Dendritic cell treated with granulocyte-macrophage colony-stimulating factor and Interleukin-4, amounts not matched to agents 40 ng/mL and 50 ng/mL, for 4 days (primary cell): ENCODE data around the gene LGALS3.
A peak's percentile ranks its signal among the peaks of the same experiment; 100 is the strongest.

Experiments
- H3K27ac Mint-ChIP-seq: one replicate; pipeline ENCODE4 v1.8.0; 2022; ENCODE audit warnings: mild to moderate bottlenecking, mixed read lengths
- H3K27me3 Mint-ChIP-seq: one replicate; pipeline ENCODE4 v1.8.0; 2022; ENCODE audit warnings: mild to moderate bottlenecking, mixed read lengths
- H3K36me3 Mint-ChIP-seq: one replicate; pipeline ENCODE4 v1.8.0; 2022; ENCODE audit warnings: low read depth, mixed read lengths
- H3K4me1 Mint-ChIP-seq: one replicate; pipeline ENCODE4 v1.8.0; 2022; ENCODE audit warnings: low read depth, mixed read lengths
- H3K4me3 Mint-ChIP-seq: one replicate; pipeline ENCODE4 v1.8.0; 2022; ENCODE audit warnings: mild to moderate bottlenecking, moderate library complexity, mixed read lengths
- H3K9me3 Mint-ChIP-seq: one replicate; pipeline ENCODE4 v1.8.0; 2022; ENCODE audit warnings: mixed read lengths
- intact Hi-C: fragments of 100-400 bp; cut with micrococcal nuclease; formaldehyde crosslinking; loops from one replicate; pipeline ENCODE4 v1.15.0; 2022

Gene LGALS3

GRCh38 chr14:55152052-55152753 lies 23.2 kb downstream of the LGALS3 start:
- Mint-ChIP-seq H3K9me3 (no peaks in the 10 kb centered on the region), H3K4me1 (no peaks in the 10 kb centered on the region), H3K27me3 (no peaks in the 10 kb centered on the region), H3K4me3 (no peak overlapping the region), H3K27ac (no peak overlapping the region), H3K36me3 (peaks cover under 1% of the 10 kb centered on the region)
- intact Hi-C loops, result no loop called here

GRCh38 chr14:55153951-55154350 lies 24.9 kb downstream of the LGALS3 start:
- no peaks in the 10 kb centered on the region for H3K9me3 Mint-ChIP-seq
- intact Hi-C loops, result no loop called here

DNA sequence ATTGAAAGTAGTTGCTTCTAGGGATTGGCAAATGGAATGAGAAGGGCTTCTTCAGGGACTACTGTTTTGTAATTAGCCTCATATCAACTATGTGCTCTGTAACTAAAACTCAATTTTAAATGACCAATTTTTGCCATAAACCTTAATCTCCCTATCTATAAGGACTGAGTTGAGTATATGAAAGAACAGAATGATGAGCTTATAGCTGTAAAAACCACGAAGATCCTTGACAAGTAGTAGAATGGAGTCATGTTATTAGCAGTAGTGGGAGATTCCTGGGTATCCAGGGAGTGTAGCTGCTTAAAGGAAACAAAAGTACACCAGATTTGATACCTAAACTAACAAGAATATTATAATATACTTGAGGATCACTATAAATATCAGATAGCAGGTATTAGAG lies 28.0 kb downstream of the LGALS3 start:
- intact Hi-C loops, result no loop called here

More at GRCh38 chr14:55153951-55154350, 24.9 kb downstream of the LGALS3 start:
- Mint-ChIP-seq H3K27ac (no peak overlapping the region), H3K27me3 (no peaks in the 10 kb centered on the region), H3K4me1 (no peaks in the 10 kb centered on the region), H3K4me3 (no peak overlapping the region), H3K36me3 (no peaks in the 10 kb centered on the region)

GRCh38 chr14:55158412-55158811 lies 29.4 kb downstream of the LGALS3 start:
- intact Hi-C loops, result no loop called here
- H3K36me3 Mint-ChIP-seq, result no peaks in the 10 kb centered on the region
- H3K4me3 Mint-ChIP-seq, result no peak overlapping the region

More for the DNA sequence above, 28.0 kb downstream of the LGALS3 start:
- Mint-ChIP-seq H3K27me3 (no peaks in the 10 kb centered on the region), H3K36me3 (no peaks in the 10 kb centered on the region), H3K4me3 (no peak overlapping the region), H3K9me3 (no peaks in the 10 kb centered on the region), H3K4me1 (peaks cover 6% of the 10 kb centered on the region), H3K27ac (no peak overlapping the region)

GRCh38 chr14:55160989-55161388 lies 31.9 kb downstream of the LGALS3 start:
- H3K27ac Mint-ChIP-seq, result peak overlapping the region; percentile 2
- H3K36me3 Mint-ChIP-seq, result no peaks in the 10 kb centered on the region
- peaks cover 6% of the 10 kb centered on the region for H3K4me1 Mint-ChIP-seq
- intact Hi-C loops, result loop anchor here (1.0 kb wide), 1 partner anchor 72 kb away; no protein-coding TSS in a partner anchor
- H3K4me3 Mint-ChIP-seq, result no peak overlapping the region
- no peaks in the 10 kb centered on the region for H3K9me3 Mint-ChIP-seq
- no peaks in the 10 kb centered on the region for H3K27me3 Mint-ChIP-seq

More at GRCh38 chr14:55158412-55158811, 29.4 kb downstream of the LGALS3 start:
- H3K27me3 Mint-ChIP-seq, result no peaks in the 10 kb centered on the region
- H3K9me3 Mint-ChIP-seq, result no peaks in the 10 kb centered on the region
- H3K4me1 Mint-ChIP-seq, result peaks cover 6% of the 10 kb centered on the region
- H3K27ac Mint-ChIP-seq, result no peak overlapping the region

DNA sequence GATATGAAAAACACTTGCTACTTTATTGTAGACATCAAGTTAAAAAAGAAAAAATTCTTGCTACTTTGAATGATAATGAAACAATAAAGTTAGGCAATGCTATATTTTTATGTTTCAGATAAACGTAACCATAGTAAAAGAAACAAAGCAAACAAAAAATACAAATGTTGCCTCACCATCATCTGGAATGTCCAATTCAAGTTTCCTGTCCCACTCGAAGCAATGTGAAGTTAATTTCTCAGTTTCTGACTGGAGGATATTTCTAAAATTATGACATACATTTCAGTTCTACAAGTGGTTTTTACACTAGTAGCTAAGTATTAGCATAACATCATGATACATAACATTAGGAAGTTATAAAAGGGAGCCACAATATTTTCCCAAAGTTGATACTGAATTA lies 41.5 kb downstream of the LGALS3 start:
- Mint-ChIP-seq H3K27ac (no peak overlapping the region), H3K36me3 (no peaks in the 10 kb centered on the region), H3K4me3 (no peak overlapping the region), H3K9me3 (no peaks in the 10 kb centered on the region), H3K4me1 (no peaks in the 10 kb centered on the region), H3K27me3 (no peaks in the 10 kb centered on the region)
- intact Hi-C loops, result no loop called here

DNA sequence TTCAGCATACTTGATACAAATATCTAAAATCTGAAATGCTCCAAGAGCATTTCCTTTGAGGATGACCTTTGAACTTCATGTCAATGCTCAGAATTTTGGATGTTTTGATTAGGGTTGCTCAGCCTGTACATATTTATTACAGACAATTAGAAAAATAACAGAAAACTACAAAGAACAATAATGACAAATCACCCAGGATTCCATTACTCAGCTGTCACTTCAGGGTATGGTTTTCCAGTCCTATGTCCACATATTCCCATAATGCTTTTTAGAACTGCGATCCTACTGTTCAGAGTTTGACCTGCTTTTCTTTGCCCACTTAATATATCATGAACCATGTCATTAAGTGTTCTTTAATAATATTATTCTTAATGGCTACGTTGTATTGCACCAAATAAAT lies 51.0 kb downstream of the LGALS3 start:
- Mint-ChIP-seq H3K27me3 (no peaks in the 10 kb centered on the region), H3K4me3 (no peak overlapping the region), H3K9me3 (no peaks in the 10 kb centered on the region), H3K36me3 (no peaks in the 10 kb centered on the region), H3K4me1 (no peaks in the 10 kb centered on the region), H3K27ac (no peak overlapping the region)
- intact Hi-C loops, result no loop called here

DNA sequence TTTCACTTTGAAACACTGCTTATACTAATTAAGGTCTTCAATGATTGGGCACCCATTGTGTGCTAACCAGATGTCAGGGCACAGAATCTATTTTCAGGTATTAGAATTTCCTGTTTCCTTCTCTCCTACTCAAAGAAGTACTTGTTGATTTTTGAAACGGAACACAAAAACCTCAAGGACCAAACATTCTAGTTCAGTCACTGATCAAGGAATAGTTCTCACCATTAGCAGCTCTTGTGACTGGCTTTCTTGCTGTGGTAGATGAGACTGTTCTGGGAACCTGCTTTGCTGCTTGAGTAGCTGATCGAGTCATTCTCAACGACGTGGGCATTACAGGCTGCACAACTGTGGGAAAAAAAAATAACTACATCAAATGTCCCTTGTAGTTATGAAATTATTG lies 51.4 kb downstream of the LGALS3 start:
- H3K4me1 Mint-ChIP-seq, result no peaks in the 10 kb centered on the region
- H3K4me3 Mint-ChIP-seq, result no peak overlapping the region
- no peaks in the 10 kb centered on the region for H3K36me3 Mint-ChIP-seq
- intact Hi-C loops, result no loop called here
- H3K27me3 Mint-ChIP-seq, result no peaks in the 10 kb centered on the region
- no peaks in the 10 kb centered on the region for H3K9me3 Mint-ChIP-seq
- no peak overlapping the region for H3K27ac Mint-ChIP-seq

DNA sequence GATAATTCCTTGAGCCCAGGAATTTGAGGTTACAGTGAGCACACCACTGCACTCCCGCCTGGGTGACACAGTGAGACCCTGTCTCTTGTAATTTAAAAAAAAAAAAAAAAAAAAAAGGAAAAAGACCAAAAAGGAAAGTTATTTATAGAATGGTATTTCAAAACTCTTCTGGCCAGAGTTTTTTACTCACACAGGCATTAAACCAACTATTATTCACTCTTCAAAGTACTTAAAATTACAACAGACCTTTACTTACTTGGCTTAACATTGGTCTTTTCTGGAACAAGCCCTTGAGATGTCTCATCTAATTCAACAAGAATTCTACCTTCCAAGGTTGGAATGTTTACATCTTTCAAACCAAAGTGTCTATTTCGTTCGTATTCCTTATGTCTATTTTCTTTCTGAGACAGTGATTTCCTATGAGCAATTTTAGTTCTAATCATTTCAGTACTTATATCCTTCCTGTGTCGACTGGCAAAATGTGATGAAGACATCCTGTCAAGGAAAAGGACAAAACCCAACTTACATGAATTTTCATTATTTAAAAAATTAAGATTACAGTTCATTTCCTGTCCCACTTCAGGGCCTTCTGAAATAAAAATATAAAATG lies 59.7 kb downstream of the LGALS3 start:
- Mint-ChIP-seq H3K27me3 (no peaks in the 10 kb centered on the region), H3K27ac (no peak overlapping the region), H3K9me3 (no peaks in the 10 kb centered on the region), H3K4me3 (no peak overlapping the region), H3K36me3 (peaks cover 8% of the 10 kb centered on the region), H3K4me1 (peaks cover 7% of the 10 kb centered on the region)
- intact Hi-C loops, result no loop called here

DNA sequence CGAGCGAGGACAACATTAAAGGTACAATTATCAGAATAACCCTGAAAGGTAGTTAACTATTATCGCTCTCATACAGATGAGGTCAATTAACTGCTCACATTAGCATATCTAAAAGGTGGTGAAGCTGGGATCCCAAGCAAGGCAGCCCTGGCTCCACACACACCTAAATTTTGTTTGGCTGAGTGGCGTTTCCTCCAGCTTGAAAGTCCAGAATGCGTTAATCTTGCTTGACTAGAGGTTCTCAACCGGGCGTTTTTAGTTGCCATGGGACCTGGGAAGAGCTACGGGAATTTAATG lies 61.8 kb downstream of the LGALS3 start:
- Mint-ChIP-seq H3K27ac (peak overlapping the region; percentile 81), H3K27me3 (no peaks in the 10 kb centered on the region)
- intact Hi-C loops, result no loop called here

GRCh38 chr14:55191203-55192053 lies 62.4 kb downstream of the LGALS3 start, which contains the start of gene DLGAP5:
DLGAP5 (minus strand) TSS chr14:55191585; CDS start chr14:55189179, 2,406 bp downstream.
- intact Hi-C loops, result no loop called here
- no peaks in the 10 kb centered on the region for H3K9me3 Mint-ChIP-seq
- H3K27ac Mint-ChIP-seq, result peak within 1 kb of the TSS; percentile 81
- H3K4me1 Mint-ChIP-seq, result peaks cover 7% of the 10 kb centered on the region
- peaks cover 8% of the 10 kb centered on the region for H3K36me3 Mint-ChIP-seq
- H3K27me3 Mint-ChIP-seq, result no peaks in the 10 kb centered on the region
- H3K4me3 Mint-ChIP-seq, result peak within 1 kb of the TSS; percentile 96

More for the DNA sequence above, 61.8 kb downstream of the LGALS3 start:
- Mint-ChIP-seq H3K4me1 (peaks cover 7% of the 10 kb centered on the region), H3K36me3 (peaks cover 8% of the 10 kb centered on the region), H3K9me3 (no peaks in the 10 kb centered on the region), H3K4me3 (peak overlapping the region; percentile 96)

GRCh38 chr14:55192054-55192621 lies 63.1 kb downstream of the LGALS3 start:
- Mint-ChIP-seq H3K4me3 (peak overlapping the region; percentile 96), H3K36me3 (peaks cover 8% of the 10 kb centered on the region), H3K4me1 (peaks cover 7% of the 10 kb centered on the region), H3K27ac (peak overlapping the region; percentile 81), H3K9me3 (no peaks in the 10 kb centered on the region), H3K27me3 (no peaks in the 10 kb centered on the region)
- intact Hi-C loops, result no loop called here

DNA sequence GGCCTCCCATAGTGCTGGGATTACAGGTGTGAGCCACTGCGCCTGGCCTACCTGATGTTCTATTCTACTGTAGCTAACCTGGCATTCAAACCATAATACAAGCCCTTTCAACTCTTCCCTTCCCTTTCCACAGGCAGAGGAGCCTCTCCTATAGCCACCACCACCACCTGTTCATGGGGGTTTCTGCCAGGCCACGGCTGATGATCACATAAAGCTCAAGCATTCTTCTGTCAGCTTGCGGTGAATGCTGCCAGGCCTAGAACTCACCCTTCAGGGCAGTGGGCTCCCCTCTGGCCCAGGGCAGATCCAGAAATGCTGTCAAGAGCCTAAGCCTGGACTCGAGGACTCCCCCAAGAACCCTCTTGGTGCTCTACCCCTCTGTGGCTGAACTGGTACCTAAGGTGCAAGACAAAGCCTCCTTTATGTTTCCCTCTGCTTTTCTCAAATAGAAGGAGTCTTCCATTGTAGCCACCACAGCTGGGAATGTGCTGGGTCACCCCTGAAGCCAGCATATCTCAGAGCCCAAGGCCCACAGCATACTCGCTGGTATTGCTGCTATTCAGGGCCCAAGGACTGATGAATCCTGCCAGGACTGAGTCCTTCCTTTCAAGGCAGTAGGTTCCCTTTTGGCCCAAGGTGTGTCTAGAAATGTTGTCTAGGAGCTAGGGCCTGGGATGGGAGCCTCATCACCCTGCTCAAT lies 65.8 kb downstream of the LGALS3 start:
- no peak overlapping the region for H3K27ac Mint-ChIP-seq
- H3K27me3 Mint-ChIP-seq, result no peaks in the 10 kb centered on the region
- intact Hi-C loops, result no loop called here
- H3K4me3 Mint-ChIP-seq, result no peak overlapping the region
- peaks cover 7% of the 10 kb centered on the region for H3K4me1 Mint-ChIP-seq
- peaks cover 8% of the 10 kb centered on the region for H3K36me3 Mint-ChIP-seq
- H3K9me3 Mint-ChIP-seq, result no peaks in the 10 kb centered on the region
